Fibroblast of skin of left biceps (primary cell): ENCODE measurements around the gene FERMT3.

Source experiments
- DNase-seq, 2 experiments: peaks; one replicate each; pipeline ENCODE4 v3.0.0-alpha.2; 2013; ENCODE audit warnings: low read depth in 2 of 2

Gene FERMT3

DNA sequence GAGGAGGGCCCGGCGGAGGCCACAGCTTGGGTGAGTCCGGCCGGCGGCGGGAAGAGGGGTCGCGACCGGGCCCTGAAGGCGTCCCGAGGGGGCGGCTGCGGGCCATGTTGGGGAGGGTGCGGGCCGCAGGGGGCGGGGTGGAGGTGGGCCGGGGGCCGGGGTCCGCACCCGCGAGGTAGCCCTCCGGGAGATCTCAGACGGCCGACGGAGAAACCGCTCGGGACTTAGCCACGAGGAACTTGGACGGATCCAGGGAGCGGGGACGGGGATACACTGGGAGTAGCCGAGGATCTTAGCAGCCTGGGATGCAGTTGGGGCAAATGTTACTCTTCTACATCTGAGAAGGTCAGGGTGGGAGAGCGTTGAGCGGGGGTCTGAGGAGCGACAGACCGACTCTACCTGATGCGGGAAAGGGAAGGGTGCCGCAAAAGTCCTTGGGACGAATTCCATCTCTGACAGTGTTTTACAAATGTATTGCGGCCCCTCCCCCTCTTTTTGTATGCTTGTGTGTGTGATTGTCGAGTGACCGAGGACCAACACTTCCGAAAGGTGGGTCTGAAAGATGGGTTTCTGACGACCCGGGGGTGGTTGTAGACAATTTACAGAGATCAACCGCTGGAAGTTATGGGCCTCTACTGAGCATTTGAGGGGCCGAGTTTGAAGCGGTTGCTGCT lies 19.9 kb upstream of the FERMT3 start:
- no peak for DNase-seq

DNA sequence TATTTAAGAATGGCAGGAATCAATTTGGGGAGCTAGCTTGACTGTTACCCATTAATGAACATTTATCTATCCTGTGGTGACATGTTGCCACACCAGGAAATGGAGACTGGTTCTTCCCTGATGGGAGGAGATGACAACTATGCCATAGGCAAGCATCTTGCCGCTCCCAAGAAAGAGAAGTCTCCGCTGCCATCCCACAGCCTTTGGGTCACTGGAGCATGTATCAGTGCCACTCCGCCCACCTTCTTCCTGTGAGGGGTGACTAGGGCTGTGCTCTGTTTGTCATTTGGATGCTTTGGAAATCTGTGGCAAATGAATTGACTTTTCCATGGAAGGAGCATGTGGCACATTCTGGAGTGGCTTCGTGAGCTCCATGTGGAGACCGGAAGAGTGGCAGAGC lies 14.1 kb upstream of the FERMT3 start:
- no peak for DNase-seq

DNA sequence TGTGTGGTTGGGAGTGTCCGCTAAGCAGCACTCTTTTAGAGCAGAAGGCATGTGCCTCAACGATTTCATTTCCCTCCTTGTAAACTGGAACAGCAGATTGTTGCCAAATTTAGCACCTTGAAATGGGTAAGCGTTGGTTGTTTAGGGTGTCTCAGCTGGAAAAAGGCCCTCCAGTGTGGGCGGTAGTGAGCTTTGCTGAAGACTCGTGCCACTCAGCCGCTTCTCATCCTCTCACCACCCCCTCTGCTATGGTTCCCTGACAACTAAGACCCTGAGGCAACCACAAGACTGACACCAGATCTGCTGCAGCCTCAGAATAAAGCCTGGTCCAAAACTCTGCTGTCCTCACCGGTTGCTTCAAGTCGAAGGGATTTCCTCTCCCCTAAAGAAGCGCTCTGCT lies 9.9 kb upstream of the FERMT3 start:
- DNase-seq: no peak

DNA sequence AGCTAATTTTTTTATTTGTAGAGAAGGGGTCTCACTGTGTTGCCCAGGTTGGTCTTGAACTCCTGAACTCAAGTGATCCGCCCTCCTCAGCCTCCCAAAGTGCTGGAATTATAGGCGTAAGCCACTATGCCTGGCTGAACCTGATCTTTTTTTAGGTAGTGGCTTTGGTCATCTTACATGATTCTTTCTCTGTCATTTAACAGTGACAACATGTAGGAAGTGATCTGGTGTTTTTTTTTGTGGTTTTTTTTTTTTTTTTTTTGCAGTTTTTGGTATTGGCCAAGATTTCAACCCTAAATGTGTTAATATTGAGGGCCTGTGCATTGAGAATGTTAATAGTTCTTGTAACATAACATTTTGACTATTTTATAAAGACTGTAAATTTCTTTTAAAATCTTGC lies 8.0 kb upstream of the FERMT3 start:
- DNase-seq: no peak

DNA sequence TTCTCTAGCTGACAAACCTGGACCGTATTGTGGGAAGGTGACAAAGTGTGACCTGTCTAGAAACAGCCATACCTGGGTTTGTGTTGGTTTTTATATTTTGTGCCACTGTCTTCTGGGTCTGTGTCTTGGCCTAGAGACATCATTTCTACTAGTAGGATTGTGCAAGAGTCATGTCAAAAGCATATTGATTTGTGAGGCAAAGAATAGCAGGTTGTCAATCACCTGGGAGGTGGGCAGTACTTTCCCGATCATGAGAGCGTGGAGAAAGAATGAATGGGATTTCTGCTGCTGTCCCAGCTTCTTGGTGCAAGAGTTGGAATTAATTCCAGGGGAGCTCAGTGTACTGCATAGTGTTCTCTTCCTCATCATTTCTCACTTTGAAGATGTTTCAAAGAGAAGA lies 5.0 kb upstream of the FERMT3 start:
- DNase-seq: no peak

DNA sequence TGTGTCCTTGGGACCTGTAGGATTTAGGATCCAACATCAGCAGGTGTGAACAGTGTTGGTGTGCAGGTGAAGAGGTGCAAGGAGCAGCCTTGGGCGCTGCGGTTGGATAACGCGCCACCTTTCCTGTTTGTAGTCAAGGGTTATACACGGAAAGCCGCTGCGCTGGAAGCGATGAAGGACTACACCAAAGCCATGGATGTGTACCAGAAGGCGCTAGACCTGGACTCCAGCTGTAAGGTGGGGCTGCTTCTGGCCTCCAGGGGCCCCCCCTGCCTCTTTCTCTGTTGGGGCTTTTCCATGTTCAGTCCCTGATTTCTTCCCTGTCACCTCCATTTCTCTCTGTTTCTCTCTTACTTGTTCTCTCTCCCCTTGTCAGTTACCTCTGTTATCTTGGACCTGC lies 3.5 kb upstream of the FERMT3 start:
- DNase-seq: no peak

DNA sequence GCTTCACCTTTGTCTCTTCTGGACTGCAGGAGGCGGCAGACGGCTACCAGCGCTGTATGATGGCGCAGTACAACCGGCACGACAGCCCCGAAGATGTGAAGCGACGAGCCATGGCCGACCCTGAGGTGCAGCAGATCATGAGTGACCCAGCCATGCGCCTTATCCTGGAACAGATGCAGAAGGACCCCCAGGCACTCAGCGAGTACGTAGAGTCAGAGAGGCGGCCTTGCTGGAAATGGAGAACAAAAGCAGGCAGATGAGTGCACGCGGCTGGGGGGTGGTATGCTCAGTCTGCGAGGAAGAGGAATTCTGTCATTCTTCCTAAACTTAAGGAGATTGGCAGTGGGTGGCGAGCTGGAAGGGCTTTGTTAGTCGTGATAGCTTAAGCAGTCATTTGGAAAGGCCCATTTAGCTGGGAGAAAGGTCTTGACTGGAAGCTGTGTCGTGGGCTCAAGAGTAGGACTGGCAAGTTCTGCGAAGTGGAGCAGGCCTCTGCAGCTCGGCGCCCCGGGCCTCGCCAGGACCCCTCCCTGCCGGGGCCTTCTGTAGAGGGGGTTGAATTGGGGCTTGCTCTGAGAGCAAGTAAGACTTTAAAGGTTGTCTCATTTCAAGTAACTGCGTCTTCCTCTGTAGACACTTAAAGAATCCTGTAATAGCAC lies 3.0 kb upstream of the FERMT3 start:
- DNase-seq: no peak

DNA sequence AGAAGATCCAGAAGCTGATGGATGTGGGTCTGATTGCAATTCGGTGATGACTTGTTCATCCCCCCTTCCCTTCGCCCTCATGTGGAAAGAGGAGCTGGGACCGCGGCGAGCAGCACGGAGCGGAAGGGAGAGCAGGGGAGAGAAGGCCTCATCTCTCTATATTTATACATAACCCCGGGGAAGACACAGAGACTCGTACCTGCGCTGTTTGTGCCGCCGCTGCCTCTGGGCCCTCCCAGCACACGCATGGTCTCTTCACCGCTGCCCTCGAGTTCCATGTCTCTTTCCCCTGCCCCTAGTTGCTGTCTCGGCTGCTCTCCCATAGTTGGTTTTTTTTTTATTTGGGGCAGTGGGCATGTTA lies 2.5 kb upstream of the FERMT3 start:
- DNase-seq: no peak

DNA sequence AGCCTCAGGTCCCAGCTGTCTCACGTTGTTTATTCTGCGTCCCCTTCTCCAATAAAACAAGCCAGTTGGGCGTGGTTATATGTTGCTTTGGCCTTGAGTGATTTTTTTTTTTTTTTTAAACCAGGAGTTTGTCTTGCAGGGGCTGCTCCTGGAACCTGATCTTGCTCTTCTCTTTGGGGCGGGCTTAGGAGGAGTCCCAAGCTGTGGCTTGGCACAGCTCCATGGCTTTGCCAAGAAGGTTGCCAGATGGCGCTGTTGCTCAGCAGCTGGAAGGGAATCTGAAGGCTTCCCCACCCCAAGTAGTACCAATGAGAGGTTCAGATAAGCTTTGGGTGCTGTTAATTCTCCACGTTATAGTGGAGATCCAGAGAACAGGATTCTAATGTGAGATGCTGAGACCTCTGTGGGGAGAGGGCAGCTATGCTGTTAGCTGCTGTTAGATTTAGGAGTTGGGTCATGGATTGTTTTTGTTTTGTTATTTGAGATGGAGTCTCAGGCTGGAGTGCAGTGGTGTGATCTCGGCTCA lies 2.0 kb upstream of the FERMT3 start:
- DNase-seq: peak; percentile 81 to 84

DNA sequence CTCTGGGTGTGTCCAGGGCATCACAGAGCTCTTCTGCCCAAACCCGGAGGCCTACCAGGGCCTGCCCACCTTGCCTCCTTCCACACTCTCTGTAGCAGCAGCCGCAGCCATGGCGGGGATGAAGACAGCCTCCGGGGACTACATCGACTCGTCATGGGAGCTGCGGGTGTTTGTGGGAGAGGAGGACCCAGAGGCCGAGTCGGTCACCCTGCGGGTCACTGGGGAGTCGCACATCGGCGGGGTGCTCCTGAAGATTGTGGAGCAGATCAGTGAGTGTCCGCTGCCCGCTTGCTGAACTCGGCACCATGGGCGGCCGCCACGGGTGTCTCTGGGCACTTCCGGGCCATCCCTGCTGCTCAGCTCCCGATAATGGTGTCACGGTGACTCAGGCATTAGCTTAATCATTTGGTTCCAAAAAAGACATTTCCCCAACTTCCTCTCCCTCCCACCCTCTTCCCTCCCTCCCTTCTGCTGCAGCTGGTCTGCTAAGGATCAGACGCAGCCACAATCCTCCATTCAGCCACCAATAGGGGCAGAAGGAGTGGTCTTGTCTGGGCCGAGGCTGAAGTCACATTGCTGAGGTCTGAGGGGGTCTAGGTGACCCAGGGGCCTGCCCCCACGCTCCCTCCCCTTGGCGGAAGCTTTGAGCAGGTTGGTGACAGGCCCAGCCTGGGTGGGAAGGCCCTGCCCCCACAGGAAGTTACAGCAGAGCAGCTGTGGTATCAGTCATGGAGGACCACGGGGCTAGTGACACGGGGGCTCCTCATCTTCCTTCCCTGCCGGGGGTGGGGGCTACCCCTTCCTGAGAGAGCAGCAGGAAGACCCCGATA lies 950 bp downstream of the FERMT3 start:
- peak; percentile 21 to 24 for DNase-seq

DNA sequence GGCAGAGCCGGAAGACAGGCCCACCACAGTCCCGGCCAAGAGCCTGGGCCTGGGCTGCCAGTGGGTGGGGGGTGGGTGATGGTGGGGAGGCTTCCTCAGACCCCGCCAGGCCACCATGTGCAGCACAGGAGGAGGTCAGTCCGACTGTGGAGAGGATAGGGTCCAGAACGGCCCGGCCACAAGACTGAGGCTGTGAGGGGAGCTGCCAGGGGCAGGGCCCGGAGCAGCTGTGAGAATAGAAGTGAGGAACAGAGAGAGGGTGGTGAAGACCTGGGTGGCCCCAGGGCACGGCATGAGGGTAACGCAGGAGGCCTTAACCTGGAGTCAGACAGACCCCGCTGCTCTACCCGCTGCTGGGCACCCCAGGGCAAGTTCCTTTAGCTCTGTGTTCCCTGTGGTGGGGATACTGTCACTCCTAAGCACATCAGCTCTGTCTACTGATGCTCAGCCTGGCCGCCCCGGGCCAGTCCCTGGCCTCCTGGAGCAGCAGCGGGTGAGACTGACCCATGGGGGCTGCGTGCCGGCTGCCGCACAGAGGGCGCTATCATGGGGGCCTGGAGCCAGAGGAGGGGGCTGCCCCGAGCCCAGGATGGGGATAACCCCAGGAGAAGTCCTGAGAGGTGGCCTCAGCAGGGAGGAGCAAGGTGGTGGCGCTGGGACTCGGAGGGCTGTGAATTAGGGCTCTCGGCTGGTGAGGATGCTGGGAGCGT lies 1.7 kb downstream of the FERMT3 start:
- DNase-seq: no peak

DNA sequence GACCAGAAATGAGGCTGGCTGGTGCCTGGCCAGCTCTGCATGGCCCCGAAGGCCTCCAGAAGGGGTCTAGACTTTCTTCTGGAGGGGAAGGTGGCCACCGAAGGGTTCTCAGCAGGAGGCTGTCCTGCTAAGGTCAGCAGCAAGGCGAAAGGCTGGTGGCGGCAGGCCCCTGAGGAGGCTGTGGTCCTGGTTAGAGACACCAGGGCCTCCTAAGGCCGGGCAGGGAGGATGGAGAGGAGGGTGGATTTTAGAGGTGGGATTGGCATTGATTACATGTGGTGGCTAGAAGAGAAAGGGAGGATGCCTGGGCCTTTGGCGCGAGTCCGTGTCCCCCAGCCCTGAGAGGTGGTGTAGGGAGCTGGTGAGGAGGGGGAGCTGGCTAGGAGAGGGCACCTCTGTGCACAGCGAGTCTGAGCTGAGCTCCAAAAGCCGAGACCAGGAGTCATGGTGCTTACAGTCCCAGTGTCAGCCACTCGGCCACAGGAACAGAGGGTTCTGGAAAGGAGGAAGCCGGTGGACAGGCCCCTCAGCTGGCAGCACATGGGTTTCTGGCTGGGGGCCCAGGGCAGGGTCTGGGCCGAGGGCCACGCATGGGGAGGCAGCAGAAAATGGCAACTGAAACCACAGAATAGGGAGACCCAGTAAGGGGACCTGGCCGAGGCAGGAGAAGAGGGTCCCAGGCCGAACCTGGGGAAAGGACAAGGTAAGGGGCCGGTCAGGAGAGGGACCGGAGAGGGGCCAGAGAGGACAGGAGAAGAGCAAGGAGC lies 2.5 kb downstream of the FERMT3 start:
- DNase-seq: no peak

DNA sequence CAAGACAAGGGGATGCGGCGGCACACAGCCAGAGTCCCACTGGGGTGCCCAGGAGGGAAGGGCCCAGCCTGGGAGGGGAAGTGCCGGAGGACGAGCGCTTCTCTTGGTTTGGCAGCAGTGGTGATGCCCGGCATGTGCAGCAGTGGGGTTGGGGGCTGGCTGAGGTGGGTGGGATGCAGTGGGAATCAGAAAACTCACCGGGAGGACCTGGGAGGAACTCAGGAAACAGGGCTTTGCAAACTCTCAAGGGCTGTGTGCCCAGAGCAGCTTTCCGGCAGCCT lies 3.0 kb downstream of the FERMT3 start:
- DNase-seq: no peak

DNA sequence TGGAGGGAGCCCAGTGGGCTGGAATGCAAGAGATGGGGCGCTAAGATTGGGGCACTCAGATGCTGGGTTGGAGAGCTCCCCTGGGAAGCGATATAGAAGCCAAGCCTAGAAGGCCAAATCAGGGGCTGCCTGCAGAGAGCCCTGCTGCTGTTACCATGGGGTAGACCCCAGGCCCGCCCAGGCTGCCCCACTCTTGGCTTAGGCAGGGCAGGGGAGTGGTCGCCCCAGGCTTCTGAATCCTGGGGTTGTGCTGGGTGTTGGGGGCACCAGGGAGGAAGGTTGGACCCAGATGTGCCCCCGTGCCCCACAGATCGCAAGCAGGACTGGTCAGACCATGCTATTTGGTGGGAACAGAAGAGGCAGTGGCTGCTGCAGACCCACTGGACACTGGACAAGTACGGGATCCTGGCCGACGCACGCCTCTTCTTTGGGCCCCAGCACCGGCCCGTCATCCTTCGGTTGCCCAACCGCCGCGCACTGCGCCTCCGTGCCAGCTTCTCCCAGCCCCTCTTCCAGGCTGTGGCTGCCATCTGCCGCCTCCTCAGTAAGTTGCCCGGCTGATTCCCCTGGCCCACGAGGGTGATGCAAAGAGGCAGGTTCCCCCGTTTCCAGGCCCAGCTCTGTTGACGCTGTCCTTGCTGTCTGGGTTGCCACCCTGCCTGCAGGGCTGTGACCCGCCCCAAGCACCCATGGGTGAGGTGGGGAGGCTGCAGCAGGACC lies 3.9 kb downstream of the FERMT3 start:
- no peak for DNase-seq

DNA sequence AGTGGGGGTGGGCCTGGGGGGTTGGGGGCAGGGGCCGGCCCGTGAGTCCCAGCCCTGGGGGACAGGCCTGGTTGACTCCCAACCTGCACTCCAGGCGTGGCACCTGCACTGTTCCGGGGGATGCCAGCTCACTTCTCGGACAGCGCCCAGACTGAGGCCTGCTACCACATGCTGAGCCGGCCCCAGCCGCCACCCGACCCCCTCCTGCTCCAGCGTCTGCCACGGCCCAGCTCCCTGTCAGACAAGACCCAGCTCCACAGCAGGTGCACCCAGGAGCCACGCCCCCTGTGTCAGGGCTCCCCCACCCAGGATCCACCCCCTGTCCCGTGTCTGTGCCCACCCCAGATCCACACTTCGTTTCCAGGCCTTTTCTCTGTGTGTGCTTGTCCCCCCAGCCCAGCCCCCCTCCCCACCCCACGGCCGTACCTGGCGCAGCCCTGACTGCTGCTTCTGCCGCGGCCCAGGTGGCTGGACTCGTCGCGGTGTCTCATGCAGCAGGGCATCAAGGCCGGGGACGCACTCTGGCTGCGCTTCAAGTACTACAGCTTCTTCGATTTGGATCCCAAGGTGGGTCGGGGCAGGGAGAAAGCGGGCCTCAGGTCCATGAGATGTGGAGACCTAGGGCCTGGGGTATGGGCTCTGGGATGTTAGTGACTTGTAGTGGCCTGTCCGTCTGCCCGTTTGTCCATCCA lies 4.8 kb downstream of the FERMT3 start:
- DNase-seq: no peak

DNA sequence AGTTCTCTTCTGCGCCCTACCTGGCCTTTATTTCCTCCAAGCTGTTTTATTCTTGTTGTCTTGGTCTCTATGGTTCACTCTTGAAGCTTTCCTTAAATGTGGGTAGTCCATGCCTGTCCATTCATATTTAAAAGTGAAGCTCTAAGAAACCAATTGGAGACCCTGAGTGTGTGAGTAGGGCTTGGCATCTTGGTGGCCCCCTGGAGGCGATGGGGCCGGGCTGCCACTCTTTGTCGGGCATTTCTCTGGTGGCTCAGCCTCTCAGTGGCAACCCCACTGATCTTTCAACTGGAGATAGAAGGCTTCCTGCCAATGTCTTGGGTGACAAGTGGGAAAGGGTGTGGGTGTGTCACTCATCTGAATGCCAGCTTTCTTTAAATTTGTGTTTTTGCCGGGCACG lies 10.4 kb downstream of the FERMT3 start:
- no peak for DNase-seq

DNA sequence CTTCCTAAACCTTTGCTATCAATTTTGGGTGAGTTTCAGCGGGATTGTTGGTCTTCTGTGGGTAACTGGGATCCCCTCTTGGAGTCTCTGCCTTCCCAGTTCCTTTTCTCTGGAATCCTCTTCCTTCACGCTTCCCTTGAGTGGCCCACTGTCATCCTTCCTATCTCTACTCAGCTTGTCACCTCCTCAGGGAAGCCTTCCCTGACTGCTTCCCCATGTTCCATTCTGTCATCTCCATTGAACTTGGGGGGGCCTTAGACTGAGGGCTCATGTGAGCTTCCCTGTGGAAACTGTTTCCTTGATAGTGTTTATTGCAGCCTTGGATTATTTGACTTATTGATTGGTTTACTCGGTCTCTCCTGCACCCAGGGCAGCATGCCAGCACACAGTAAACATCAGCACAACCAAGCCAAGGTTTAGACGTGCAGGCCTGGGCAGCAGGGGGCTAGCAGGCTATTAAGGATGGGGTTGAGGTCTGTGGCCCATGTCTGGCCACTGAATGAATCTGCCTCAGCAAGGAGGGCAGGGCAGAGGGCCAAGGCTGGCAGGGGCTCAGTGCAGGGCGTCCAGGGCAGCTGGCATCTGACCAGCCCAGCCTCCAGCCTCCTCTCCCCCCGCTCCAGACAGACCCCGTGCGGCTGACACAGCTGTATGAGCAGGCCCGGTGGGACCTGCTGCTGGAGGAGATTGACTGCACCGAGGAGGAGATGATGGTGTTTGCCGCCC lies 12.3 kb downstream of the FERMT3 start:
- DNase-seq: no peak

DNA sequence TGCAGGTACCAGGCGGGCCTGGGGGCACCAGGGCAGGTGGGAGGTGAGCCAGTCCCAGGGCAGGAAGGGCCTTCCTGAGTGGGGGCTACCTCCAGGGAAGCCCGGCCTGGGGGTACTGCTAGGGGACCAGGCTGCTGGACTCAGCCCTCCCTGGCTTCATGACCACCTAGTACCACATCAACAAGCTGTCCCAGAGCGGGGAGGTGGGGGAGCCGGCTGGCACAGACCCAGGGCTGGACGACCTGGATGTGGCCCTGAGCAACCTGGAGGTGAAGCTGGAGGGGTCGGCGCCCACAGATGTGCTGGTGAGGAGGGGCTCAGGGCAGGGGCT lies 12.8 kb downstream of the FERMT3 start:
- DNase-seq: no peak

DNA sequence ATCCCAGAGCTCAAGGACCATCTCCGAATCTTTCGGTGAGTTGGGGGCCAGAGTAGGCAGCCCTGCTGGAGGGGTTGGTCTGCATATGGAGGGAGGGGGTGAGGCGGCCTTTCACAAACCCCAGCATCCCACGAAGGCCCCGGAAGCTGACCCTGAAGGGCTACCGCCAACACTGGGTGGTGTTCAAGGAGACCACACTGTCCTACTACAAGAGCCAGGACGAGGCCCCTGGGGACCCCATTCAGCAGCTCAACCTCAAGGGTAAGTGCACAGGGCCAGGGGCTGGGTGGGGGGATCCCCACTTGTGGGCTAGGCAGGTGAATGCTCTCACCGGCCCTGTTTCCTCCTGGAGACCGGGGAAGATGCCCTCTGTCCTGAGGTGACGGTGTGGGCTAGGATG lies 13.2 kb downstream of the FERMT3 start:
- DNase-seq: no peak

DNA sequence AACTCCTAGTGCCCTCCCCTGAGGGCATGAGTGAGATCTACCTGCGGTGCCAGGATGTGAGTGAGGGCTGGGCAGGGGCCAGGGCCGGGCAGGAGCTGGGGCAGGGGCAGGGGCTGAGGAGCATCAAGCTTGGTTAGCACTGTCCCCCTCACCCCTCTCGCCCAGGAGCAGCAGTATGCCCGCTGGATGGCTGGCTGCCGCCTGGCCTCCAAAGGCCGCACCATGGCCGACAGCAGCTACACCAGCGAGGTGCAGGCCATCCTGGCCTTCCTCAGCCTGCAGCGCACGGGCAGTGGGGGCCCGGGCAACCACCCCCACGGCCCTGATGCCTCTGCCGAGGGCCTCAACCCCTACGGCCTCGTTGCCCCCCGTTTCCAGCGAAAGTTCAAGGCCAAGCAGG lies 13.8 kb downstream of the FERMT3 start:
- no peak for DNase-seq
